ENCODE data around the gene EEA1.

The EEA1 gene

DNA sequence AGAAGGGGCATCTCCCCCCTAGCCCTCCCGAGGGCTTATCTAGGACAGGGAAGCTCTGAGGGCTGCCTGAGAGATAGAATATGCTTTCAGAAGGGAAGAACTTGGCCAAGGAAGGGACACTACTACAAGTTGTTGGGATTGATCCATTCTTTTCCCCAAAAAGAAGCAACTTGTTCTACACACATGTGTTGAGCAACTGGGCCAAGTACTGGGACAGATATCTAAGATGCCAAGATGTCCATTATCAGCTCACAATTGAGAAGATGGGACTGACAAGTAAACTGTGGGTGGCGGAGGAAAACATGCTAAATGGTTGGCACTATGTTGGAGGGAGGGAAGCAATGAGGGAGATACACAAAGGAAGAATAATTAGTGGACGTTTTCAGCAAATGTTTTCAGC lies 195.4 kb downstream of the EEA1 start:
- H3K4me3 ChIP-seq (ENCODE audit: low read depth, low read length): no peak overlapping the region
- TF ChIP-seq, protein P1, sequence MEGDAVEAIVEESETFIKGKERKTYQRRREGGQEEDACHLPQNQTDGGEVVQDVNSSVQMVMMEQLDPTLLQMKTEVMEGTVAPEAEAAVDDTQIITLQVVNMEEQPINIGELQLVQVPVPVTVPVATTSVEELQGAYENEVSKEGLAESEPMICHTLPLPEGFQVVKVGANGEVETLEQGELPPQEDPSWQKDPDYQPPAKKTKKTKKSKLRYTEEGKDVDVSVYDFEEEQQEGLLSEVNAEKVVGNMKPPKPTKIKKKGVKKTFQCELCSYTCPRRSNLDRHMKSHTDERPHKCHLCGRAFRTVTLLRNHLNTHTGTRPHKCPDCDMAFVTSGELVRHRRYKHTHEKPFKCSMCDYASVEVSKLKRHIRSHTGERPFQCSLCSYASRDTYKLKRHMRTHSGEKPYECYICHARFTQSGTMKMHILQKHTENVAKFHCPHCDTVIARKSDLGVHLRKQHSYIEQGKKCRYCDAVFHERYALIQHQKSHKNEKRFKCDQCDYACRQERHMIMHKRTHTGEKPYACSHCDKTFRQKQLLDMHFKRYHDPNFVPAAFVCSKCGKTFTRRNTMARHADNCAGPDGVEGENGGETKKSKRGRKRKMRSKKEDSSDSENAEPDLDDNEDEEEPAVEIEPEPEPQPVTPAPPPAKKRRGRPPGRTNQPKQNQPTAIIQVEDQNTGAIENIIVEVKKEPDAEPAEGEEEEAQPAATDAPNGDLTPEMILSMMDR (IDR thresholded peaks at IDR 0.05; ENCODE audit: borderline replicate concordance, insufficient read depth, low read depth, low read length): no peak

DNA sequence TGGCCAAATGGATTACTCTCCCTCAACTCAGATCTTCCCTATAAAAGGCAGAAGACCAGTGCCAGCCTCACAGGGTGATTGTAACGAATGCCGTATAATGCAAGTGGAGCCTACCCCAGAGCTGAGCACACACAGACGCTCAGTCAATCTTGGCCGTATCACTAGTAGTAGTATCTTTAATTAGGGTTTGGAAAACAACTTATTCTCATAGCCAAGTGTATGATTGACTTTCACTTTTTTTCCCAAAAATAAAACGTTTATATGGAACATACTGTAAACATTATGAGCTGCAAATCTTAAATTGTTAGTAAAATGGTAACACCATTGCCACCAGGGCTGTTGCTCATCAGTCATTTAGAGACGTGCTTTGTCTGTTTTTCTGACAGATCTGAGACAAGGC lies 195.9 kb downstream of the EEA1 start:
- TF ChIP-seq, protein P1 (IDR thresholded peaks at IDR 0.05; ENCODE audit: borderline replicate concordance, insufficient read depth, low read depth, low read length): no peak
- H3K4me3 ChIP-seq (ENCODE audit: low read depth, low read length): no peak overlapping the region

- no peak overlapping the region for H3K4me3 ChIP-seq (ENCODE audit: low read depth, low read length)
- TF ChIP-seq, protein P1 (IDR thresholded peaks at IDR 0.05; ENCODE audit: borderline replicate concordance, insufficient read depth, low read depth, low read length): no peak
These were observed 196.4 kb downstream of the EEA1 start for GRCh38 chr12:92732716-92733115.

- TF ChIP-seq, protein P1 (IDR thresholded peaks at IDR 0.05; ENCODE audit: borderline replicate concordance, insufficient read depth, low read depth, low read length): no peak
These were observed 196.9 kb downstream of the EEA1 start for GRCh38 chr12:92732216-92732615.

DNA sequence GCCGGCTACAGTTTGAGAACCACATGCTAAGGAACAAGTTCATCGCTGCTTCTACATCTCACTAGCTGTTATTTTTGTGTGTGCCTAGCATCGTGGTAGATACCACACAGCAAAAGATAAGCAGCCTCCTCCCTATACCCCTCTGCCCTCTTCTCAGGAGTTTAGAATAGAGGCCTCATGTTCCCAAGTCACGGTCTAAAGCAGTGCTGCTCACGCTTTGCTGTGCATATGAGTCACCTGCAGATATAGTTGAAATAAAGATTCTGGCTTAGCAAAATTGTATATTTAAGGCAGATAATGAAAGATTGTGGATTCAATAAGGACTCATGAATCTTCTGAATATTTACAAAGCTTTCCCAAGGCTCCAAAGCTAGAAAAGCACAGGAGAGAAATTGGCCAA lies 198.3 kb downstream of the EEA1 start:
- TF ChIP-seq, protein P1 (IDR thresholded peaks at IDR 0.05; ENCODE audit: borderline replicate concordance, insufficient read depth, low read depth, low read length): no peak

More at GRCh38 chr12:92732216-92732615, 196.9 kb downstream of the EEA1 start:
- no peak overlapping the region for H3K4me3 ChIP-seq (ENCODE audit: low read depth, low read length)

DNA sequence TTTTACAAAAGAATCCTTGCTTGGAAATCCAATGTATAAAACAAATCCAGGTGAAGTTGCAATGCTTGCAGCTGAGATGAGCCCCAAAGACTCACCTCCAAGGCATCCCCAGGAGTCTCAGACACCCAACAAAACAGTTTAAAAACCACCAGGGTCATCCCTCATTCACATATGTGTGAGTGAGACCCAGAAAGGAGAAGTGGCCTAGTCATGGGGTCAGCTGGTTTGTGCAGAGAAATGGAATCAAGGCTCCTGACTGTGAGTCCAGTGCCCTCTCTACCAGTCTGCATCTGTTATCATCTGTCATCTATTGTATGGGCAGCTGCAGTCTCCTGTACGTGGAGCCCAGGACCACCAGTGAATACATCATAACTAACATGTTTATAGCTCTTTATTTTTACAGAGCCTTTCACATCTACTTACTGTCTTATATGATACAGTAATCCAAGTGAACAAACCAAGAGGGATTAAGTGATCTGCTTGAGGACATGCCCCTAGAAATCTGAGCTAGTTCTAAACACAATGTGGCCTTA lies 199.3 kb downstream of the EEA1 start:
- H3K4me3 ChIP-seq (ENCODE audit: low read depth, low read length): no peak overlapping the region
- TF ChIP-seq, protein P1 (IDR thresholded peaks at IDR 0.05; ENCODE audit: borderline replicate concordance, insufficient read depth, low read depth, low read length): no peak

More for the DNA sequence above, 198.3 kb downstream of the EEA1 start:
- H3K4me3 ChIP-seq (ENCODE audit: low read depth, low read length): no peak overlapping the region

GRCh38 chr12:92726850-92727249 lies 202.2 kb downstream of the EEA1 start:
- TF ChIP-seq, protein P1 (IDR thresholded peaks at IDR 0.05; ENCODE audit: borderline replicate concordance, insufficient read depth, low read depth, low read length): no peak

More at GRCh38 chr12:92726850-92727249, 202.2 kb downstream of the EEA1 start:
- no peak overlapping the region for H3K4me3 ChIP-seq (ENCODE audit: low read depth, low read length)
